ENCODE data around the gene UBN2. TPM values are rescaled to one million over a fixed set of nuclear protein-coding genes. Genes with fewer than 3 reads are reported as not detected.

UBN2 gene
- total and polyA plus RNA-seq, 2 of the 13 experiments (the other 11 are each of a cell fraction or from before 2014, with no cell fraction given) = 5.6 to 5.7 TPM

DNA sequence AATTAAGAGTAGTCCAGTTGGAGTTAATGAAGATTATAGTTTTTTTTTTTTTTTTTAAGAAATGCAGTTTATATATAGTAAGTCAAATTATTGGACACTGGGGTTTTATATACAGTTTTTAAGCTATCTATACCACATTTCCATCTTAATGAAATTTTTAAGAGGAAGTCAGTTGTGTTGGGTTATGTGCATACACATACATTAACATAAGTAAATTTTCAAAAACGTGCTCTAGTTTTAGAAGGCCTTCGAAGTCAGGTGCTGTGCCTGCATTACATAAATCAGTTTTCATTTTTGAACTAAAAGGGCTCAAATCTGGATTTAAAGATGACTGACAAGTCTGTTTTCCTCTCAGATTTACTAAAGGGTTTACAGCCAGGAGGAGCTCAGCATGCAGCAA lies 62.5 kb downstream of the UBN2 start:
- H4K20me1 ChIP-seq (ENCODE audit: insufficient read depth, low read length) = no peaks in the 10 kb centered on the region
- H2AFZ ChIP-seq (ENCODE audit: low read length) = no peak overlapping the region
- TF ChIP-seq ZNF556 (CRISPR knock-in tag; IDR thresholded peaks at IDR 0.05; ENCODE audit: borderline replicate concordance) = no peak
- TF ChIP-seq, protein P1, sequence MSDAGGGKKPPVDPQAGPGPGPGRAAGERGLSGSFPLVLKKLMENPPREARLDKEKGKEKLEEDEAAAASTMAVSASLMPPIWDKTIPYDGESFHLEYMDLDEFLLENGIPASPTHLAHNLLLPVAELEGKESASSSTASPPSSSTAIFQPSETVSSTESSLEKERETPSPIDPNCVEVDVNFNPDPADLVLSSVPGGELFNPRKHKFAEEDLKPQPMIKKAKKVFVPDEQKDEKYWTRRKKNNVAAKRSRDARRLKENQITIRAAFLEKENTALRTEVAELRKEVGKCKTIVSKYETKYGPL (CRISPR knock-in tag; IDR thresholded peaks at IDR 0.05) = no peak
- TF ChIP-seq ZNF589 (CRISPR knock-in tag; conservative IDR thresholded peaks at IDR 0.05) = no peak
- TF ChIP-seq ZNF569 (CRISPR knock-in tag; IDR thresholded peaks at IDR 0.05; ENCODE audit: borderline replicate concordance) = no peak
- TF ChIP-seq HDAC6 (IDR thresholded peaks at IDR 0.05; ENCODE audit: low read depth, low read length) = no peak
- no peak for TF ChIP-seq ZNF605 (CRISPR knock-in tag; IDR thresholded peaks at IDR 0.05)
- TF ChIP-seq ZNF264 (CRISPR knock-in tag; IDR thresholded peaks at IDR 0.05) = no peak
- TF ChIP-seq ZNF232 (CRISPR knock-in tag; IDR thresholded peaks at IDR 0.05; ENCODE audit: borderline replicate concordance) = no peak
- TF ChIP-seq ZNF709 (CRISPR knock-in tag; IDR thresholded peaks at IDR 0.05) = no peak
- no peak for TF ChIP-seq ZNF138 (CRISPR knock-in tag; IDR thresholded peaks at IDR 0.05; ENCODE audit: low read depth)
- TF ChIP-seq, protein P2, sequence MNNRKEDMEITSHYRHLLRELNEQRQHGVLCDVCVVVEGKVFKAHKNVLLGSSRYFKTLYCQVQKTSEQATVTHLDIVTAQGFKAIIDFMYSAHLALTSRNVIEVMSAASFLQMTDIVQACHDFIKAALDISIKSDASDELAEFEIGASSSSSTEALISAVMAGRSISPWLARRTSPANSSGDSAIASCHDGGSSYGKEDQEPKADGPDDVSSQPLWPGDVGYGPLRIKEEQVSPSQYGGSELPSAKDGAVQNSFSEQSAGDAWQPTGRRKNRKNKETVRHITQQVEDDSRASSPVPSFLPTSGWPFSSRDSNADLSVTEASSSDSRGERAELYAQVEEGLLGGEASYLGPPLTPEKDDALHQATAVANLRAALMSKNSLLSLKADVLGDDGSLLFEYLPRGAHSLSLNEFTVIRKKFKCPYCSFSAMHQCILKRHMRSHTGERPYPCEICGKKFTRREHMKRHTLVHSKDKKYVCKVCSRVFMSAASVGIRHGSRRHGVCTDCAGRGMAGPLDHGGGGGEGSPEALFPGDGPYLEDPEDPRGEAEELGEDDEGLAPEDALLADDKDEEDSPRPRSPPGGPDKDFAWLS (CRISPR knock-in tag; IDR thresholded peaks at IDR 0.05; ENCODE audit: borderline replicate concordance) = no peak
- TF ChIP-seq JUND (CRISPR knock-in tag; IDR thresholded peaks at IDR 0.05) = no peak
- no peak for TF ChIP-seq PPARG (CRISPR knock-in tag; conservative IDR thresholded peaks at IDR 0.05)
- TF ChIP-seq, protein P3, sequence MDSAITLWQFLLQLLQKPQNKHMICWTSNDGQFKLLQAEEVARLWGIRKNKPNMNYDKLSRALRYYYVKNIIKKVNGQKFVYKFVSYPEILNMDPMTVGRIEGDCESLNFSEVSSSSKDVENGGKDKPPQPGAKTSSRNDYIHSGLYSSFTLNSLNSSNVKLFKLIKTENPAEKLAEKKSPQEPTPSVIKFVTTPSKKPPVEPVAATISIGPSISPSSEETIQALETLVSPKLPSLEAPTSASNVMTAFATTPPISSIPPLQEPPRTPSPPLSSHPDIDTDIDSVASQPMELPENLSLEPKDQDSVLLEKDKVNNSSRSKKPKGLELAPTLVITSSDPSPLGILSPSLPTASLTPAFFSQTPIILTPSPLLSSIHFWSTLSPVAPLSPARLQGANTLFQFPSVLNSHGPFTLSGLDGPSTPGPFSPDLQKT (CRISPR knock-in tag; IDR thresholded peaks at IDR 0.05; ENCODE audit: borderline replicate concordance) = no peak
- no peak for TF ChIP-seq ZNF530 (CRISPR knock-in tag; IDR thresholded peaks at IDR 0.05; ENCODE audit: low read depth)
- no peak for TF ChIP-seq ZNF660 (CRISPR knock-in tag; IDR thresholded peaks at IDR 0.05; ENCODE audit: borderline replicate concordance, low read depth)
- TF ChIP-seq ELF1 (CRISPR knock-in tag; IDR thresholded peaks at IDR 0.05) = no peak
- TF ChIP-seq ZBTB1 (CRISPR knock-in tag; IDR thresholded peaks at IDR 0.05; ENCODE audit: borderline replicate concordance) = no peak
- ATAC-seq (no peak), DNase-seq (ENCODE audit: low spot score) (no peak), FAIRE-seq (no peak)
- peaks cover 0 to 5% of the 10 kb centered on the region in 2 experiments; a peak in 2 of 5 replicates for H3K36me3 ChIP-seq (replicated peaks in 1 of 2; ENCODE audit: control insufficient read depth in 1 of 2, insufficient read depth in 2 of 2, low read length in 2 of 2)
- H3K27ac ChIP-seq (ENCODE audit: extremely low read length, insufficient read depth, low read length) = no peak overlapping the region
- BruUV-seq (replicated peaks) = no TSS peak
- peaks cover 49% of the 10 kb centered on the region for H3K4me1 ChIP-seq (ENCODE audit: insufficient read depth, low read length)
- no peaks in the 10 kb centered on the region for H3K9me3 ChIP-seq (ENCODE audit: low read length)
- intact Hi-C loops (cut with micrococcal nuclease; ENCODE audit: unreplicated experiment) = no loop called here
- H3K4me2 ChIP-seq (ENCODE audit: low read depth, low read length) = no peak overlapping the region
- H3K9ac ChIP-seq (ENCODE audit: insufficient read depth, low read depth, low read length) = no peak overlapping the region
- no peaks in the 10 kb centered on the region for H3K79me2 ChIP-seq (ENCODE audit: insufficient read depth, low read length)
- H3K27me3 ChIP-seq (ENCODE audit: control insufficient read depth in 1 of 2, insufficient read depth in 2 of 2, low read length in 2 of 2) = no peaks in the 10 kb centered on the region
- H3K4me3 ChIP-seq (replicated peaks in 1 of 3; ENCODE audit: insufficient read depth in 1 of 3, low read depth in 2 of 3, low read length in 3 of 3) = no peak overlapping the region
- 95% methylated on average over 2 of the region's 2 CpGs for WGBS (ENCODE audit: low lambda C conversion rate)
- in situ Hi-C loops (cut with HindIII; ENCODE audit: extremely low pct_ligation_motif_present, low pct_unique_long_range_greater_than_20kb) = no loop called here
- ChIA-PET CTCF (ENCODE audit: low intra/inter-chr PET ratio, low total read pairs) (no interaction called here), POLR2A (interaction anchor here (0.9 kb wide), 1 partner anchor 46 kb away, joined by 3 read pairs; no protein-coding TSS in a partner anchor)
